Forelimb muscle (tissue), 1 donor: ENCODE measurements around the gene TTK. TPM values are rescaled to one million over a fixed set of nuclear protein-coding genes. Genes with fewer than 3 reads are reported as not detected.
"Not testable (repeated sequence)": the region's sequence is repeated elsewhere in the genome, so short reads cannot be mapped to it uniquely, and the experiment has no call there.

ENCODE experiments used
- DNase-seq: peaks from one replicate; pipeline ENCODE4 v3.0.0-alpha.2; 2013; ENCODE audit warnings: low read depth
- polyA plus RNA-seq: library from polyadenylated mRNA; unstranded; fragments of 120-200 nt; gene quantifications from one replicate; pipeline ENCODE4 v1.2.1, GENCODE V29; 2013; ENCODE audit not compliant: insufficient read length

TTK gene
- polyA plus RNA-seq, 1 donor = 6.4 TPM

GRCh38 chr6:80021131-80021530 lies 16.7 kb downstream of the TTK start:
- DNase-seq = no peak

DNA sequence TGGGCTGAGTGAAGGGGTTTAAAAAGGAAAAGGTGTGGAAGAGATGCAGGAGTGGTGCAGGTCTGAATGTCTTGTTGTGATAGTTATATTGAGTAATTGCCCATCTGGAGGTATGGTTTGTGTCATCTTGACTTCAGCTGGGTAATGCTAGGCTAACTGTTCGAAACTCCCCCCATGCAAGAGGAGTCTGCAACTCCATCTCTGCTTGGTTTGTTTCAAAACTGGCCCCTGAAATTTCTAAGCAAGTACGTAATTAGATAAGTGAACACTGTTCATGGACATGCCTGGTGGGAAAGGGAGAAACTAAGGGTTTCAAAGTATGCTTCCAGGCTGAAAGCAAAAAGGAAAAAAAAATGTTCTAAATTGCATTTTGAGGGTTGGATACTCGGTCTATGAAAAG lies 17.1 kb downstream of the TTK start:
- no peak for DNase-seq

GRCh38 chr6:80022803-80023202 lies 18.4 kb downstream of the TTK start:
- no peak for DNase-seq

DNA sequence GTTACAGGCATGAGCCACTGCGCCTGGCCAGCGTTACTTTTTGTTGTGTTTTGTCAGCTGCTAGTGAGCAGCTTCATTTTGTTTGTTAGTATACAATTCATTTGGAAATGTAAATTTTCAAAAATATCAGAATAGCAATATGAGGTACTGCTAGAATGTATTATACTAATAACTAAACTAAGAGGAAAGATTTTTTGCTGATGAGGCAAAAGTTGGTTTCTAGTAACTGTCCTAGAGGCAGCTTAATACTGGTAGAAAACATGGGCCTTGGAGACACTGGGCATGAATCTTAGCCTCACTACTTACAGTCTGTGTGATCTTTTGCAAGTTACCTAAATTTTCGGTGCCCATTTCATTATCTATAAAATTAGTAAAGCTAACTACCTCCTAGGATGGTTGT lies 24.1 kb downstream of the TTK start:
- no peak for DNase-seq

DNA sequence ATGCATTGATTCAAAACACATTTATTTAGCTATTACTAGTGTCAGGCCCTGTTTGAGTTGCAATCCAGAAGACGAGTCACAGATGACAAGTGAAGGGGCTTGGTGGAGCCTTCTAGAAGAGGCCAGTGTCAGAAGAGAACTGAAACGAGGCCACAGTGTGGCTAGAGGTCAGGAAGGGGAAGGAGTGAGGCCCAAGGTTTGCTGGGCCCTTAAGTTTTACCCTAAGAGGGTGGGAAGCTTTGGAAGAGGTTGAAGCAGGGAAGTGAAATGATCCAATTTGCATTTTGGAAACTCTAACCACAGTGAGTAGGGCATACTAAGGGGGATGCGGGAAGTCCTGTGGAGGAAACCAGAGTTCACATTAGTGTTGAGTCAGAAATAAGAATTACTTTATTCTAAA lies 25.0 kb downstream of the TTK start:
- DNase-seq = no peak

GRCh38 chr6:80048220-80048619 lies 43.8 kb downstream of the TTK start:
- DNase-seq = not testable (repeated sequence)

GRCh38 chr6:80060774-80061173 lies 56.3 kb downstream of the TTK start:
- DNase-seq = no peak

GRCh38 chr6:80068146-80068545 lies 63.7 kb downstream of the TTK start:
- DNase-seq = not testable (repeated sequence)

GRCh38 chr6:80070431-80070830 lies 66.0 kb downstream of the TTK start:
- not testable (repeated sequence) for DNase-seq

GRCh38 chr6:80077067-80077466 lies 72.6 kb downstream of the TTK start:
- no peak for DNase-seq

GRCh38 chr6:80088637-80089036 lies 84.2 kb downstream of the TTK start:
- DNase-seq = no peak

- DNase-seq = no peak
Measured at GRCh38 chr6:80091506-80091905, 87.1 kb downstream of the TTK start.

Other genes with a start within 250 kb of the TTK start
- 2.3 TPM for gene ELOVL4, start 57.1 kb upstream of the TTK start, polyA plus RNA-seq
- 18.5 TPM for gene BCKDHB, start 102.0 kb downstream of the TTK start, polyA plus RNA-seq